A549 (cell line): ENCODE data around the gene SLC3A2. TPM values are rescaled to one million over a fixed set of nuclear protein-coding genes. Genes with fewer than 3 reads are reported as not detected.
A peak's percentile ranks its signal among the peaks of the same experiment; 100 is the strongest.

ENCODE experiments used
- ATAC-seq, 2 experiments: fragments of 200-7000 bp in 1 of 2; fragments of >200 bp in 1 of 2; cut with Nextera tagmentation in 1 of 2; cut with Tn5 transposase in 1 of 2; 3 replicates each; pipeline versions ENCODE4 v1.8.0 to v1.9.1; 2018 to 2020; ENCODE audit warnings: mild to moderate bottlenecking in 1 of 2, moderate library complexity in 1 of 2
- CTCF ChIA-PET: fragments of 300-600 bp; sonication (Branson Sonifier 250); formaldehyde crosslinking; extraction: SDS; loops from one replicate; lab custom pipeline; 2021; ENCODE audit warnings: antibody characterized with exemption, inconsistent platforms; lab: Yijun Ruan, JAX
- POLR2A ChIA-PET: fragments of 350-600 bp; formaldehyde crosslinking; extraction: SDS; loops from one replicate; lab custom pipeline; 2021; ENCODE audit warnings: antibody characterized with exemption, inconsistent platforms; lab: Yijun Ruan, JAX
- DNase-seq, 2 experiments: peaks; one replicate each; pipeline versions ENCODE4 v3.0.0 to v3.0.0-alpha.2; 2011 to 2016; ENCODE audit warnings: low read depth in 1 of 2, low spot score in 1 of 2
- FAIRE-seq: peaks from 2 replicates; lab custom pipeline; 2011; peaks lifted over from hg19 to GRCh38; lab: Jason Lieb, UNC
- H3K27ac ChIP-seq, 2 experiments: fragments of >200 bp; sonication (Bioruptor Twin); formaldehyde crosslinking; 3 replicates each; pipeline ENCODE4 v1.5.1; 2016 to 2017
- H3K4me1 ChIP-seq: fragments of >200 bp; sonication (Bioruptor Twin); formaldehyde crosslinking; 3 replicates; pipeline ENCODE4 v1.6.1; 2016
- H3K4me2 ChIP-seq: fragments of >200 bp; sonication (Bioruptor Twin); formaldehyde crosslinking; 3 replicates; pipeline ENCODE4 v1.6.1; 2016
- H3K4me3 ChIP-seq: fragments of >200 bp; sonication (Bioruptor Twin); formaldehyde crosslinking; 3 replicates; pipeline ENCODE4 v1.5.1; 2016
- H3K9me3 ChIP-seq: fragments of >200 bp; sonication (Bioruptor Twin); formaldehyde crosslinking; 3 replicates; pipeline ENCODE4 v1.6.1; 2016
- BCL3 ChIP-seq: fragments of >200 bp; sonication (Bioruptor Twin); formaldehyde crosslinking; IDR thresholded peaks from 3 replicates; pipeline ENCODE4 v1.6.1; 2016
- CHD4 ChIP-seq: fragments of 200-600 bp; sonication (generic); IDR thresholded peaks from 2 replicates; pipeline ENCODE4 v1.6.1; 2016; ENCODE audit warnings: antibody characterized with exemption, mild to moderate bottlenecking, borderline replicate concordance
- FOSB ChIP-seq: fragments of 250-450 bp; sonication (Bioruptor Pico); IDR thresholded peaks from 2 replicates; pipeline ENCODE4 v1.5.0; 2020; ENCODE audit warnings: mild to moderate bottlenecking, moderate library complexity
- GATA3 ChIP-seq: IDR thresholded peaks from 2 replicates; pipeline ENCODE4 v1.6.1; 2012; ENCODE audit warnings: borderline replicate concordance
- HEYL ChIP-seq: fragments of 250-450 bp; sonication (Bioruptor Pico); IDR thresholded peaks from 2 replicates; pipeline ENCODE4 v1.8.0; 2021; ENCODE audit warnings: mild to moderate bottlenecking, moderate library complexity
- HOXA7 ChIP-seq: fragments of 250-450 bp; sonication (Bioruptor Pico); IDR thresholded peaks from 2 replicates; pipeline ENCODE4 v1.5.0; 2020; ENCODE audit warnings: mild to moderate bottlenecking, moderate library complexity
- JUN ChIP-seq, 2 experiments: fragments of >200 bp; sonication (Bioruptor Twin); formaldehyde crosslinking; IDR thresholded peaks; 2 replicates in 1 of 2; 3 replicates in 1 of 2; pipeline ENCODE4 v1.6.1; 2016 to 2017
- KDM5A ChIP-seq: fragments of 200-600 bp; sonication (generic); IDR thresholded peaks from 2 replicates; pipeline ENCODE4 v1.6.1; 2016; ENCODE audit warnings: antibody characterized with exemption, mild to moderate bottlenecking
- POLR2AphosphoS2 ChIP-seq: conservative IDR thresholded peaks from 2 replicates; pipeline ENCODE4 v1.6.1; 2012; ENCODE audit warnings: low read length, improper control_type of control experiment, inconsistent platforms
- REST ChIP-seq: fragments of 200-600 bp; sonication (generic); IDR thresholded peaks from 2 replicates; pipeline ENCODE4 v1.6.1; 2016; ENCODE audit warnings: antibody characterized with exemption, mild to moderate bottlenecking, moderate library complexity
- TP53 ChIP-seq: fragments of 250-450 bp; sonication (Bioruptor Pico); IDR thresholded peaks from 2 replicates; pipeline ENCODE4 v1.5.0; 2021; ENCODE audit warnings: mild to moderate bottlenecking, moderate library complexity
- WGBS: methylation state at CpG from one replicate; pipeline ENCODE4 v1.1.6; 2017; ENCODE audit errors: missing lambda C conversion rate; 5-methylcytosine and 5-hydroxymethylcytosine counted together
- polyA plus RNA-seq, 4 experiments: library from polyadenylated mRNA; depleted of rRNA in 3 of 4; stranded (reverse); fragments of >200 nt; fragmentation: RNase III in 1 of 4; extraction: RNeasy Plus Mini Kit Qiagen cat#74134 plus additional on column Dnase treatment in 1 of 4; gene quantifications; 2 replicates in 3 of 4; 3 replicates in 1 of 4; pipeline ENCODE4 v1.2.3, GENCODE V29; 2011 to 2017

SLC3A2 gene
- polyA plus RNA-seq, 2 of the 4 experiments (the other 2 are of a cell fraction): 1,007 to 1,064 TPM

- TF ChIP-seq TP53 (CRISPR knock-in tag) (peak; percentile 56; the same call in 1 of the 2 replicates), GATA3 (peak; percentile 40; the same call in 1 of the 2 replicates), POLR2AphosphoS2 (peak; percentile 97), HEYL (CRISPR knock-in tag) (no peak), HOXA7 (CRISPR knock-in tag) (peak; percentile 93), KDM5A (no peak), FOSB (CRISPR knock-in tag) (peak; percentile 94), REST (no peak), BCL3 (peak; percentile 92; the same call in 1 of the 3 replicates)
These were observed 29.5 kb upstream of the SLC3A2 start (continued) for GRCh38 chr11:62850911-62851806.

- 36% methylated on average over 3 of the region's 3 CpGs for WGBS
- no peak for DNase-seq
- no peak overlapping the region for H3K27ac ChIP-seq
- H3K9me3 ChIP-seq: no peaks in the 10 kb centered on the region
- peak overlapping the region; percentile 80; the same call in 1 of the 3 replicates for H3K4me3 ChIP-seq
- ChIA-PET CTCF (interaction anchor here (1.0 to 5.5 kb wide), 2 partner anchors 12 to 32 kb away, joined by 3 to 42 read pairs; partner anchors contain the start of gene SLC3A2), POLR2A (interaction anchor here (0.6 to 9.3 kb wide), 5 partner anchors 11 to 1395 kb away, joined by 3 to 159 read pairs (median 3); partner anchors contain the start of genes C11orf98, CSKMT, PPP1R14B and WDR74)
- FAIRE-seq: no peak
- peak overlapping the region; percentile 98 for H3K4me2 ChIP-seq
- TF ChIP-seq JUN (IDR thresholded peaks at IDR 0.05) (peak in 1 of 2 experiments; percentile 8; a peak in 1 of 5 replicates), CHD4 (no peak)
- peaks cover 28% of the 10 kb centered on the region for H3K4me1 ChIP-seq
- ATAC-seq: no peak
These were observed 28.7 kb upstream of the SLC3A2 start for GRCh38 chr11:62851807-62852522.

GRCh38 chr11:62852523-62853188, 28.0 kb upstream of the SLC3A2 start:
- DNase-seq: no peak
- Histone ChIP-seq H3K4me2 (peak overlapping the region; percentile 98), H3K27ac (peak overlapping the region in 1 of 2 experiments; percentile 91; a peak in 3 of 6 replicates), H3K4me3 (peak overlapping the region; percentile 80), H3K9me3 (no peaks in the 10 kb centered on the region), H3K4me1 (peaks cover 35% of the 10 kb centered on the region)
- TF ChIP-seq TP53 (CRISPR knock-in tag): no peak
- 0 out of 2 replicates have a peak, but pooled peaks have one; percentile 83 for TF ChIP-seq POLR2AphosphoS2
- ChIA-PET CTCF (interaction anchor here (1.0 to 5.5 kb wide), 2 partner anchors 11 to 31 kb away, joined by 3 to 42 read pairs; partner anchors contain the start of gene SLC3A2), POLR2A (interaction anchor here (0.7 to 9.3 kb wide), 3 partner anchors 12 to 187 kb away, joined by 3 to 159 read pairs (median 6); partner anchors contain the start of genes C11orf98, CSKMT and WDR74)
- no peak for FAIRE-seq
- no peak for ATAC-seq
